Activated CD8-positive, alpha-beta T cell treated with anti-CD3 and anti-CD28 coated beads for 36 hours (primary cell): Measurements from ENCODE around the gene SDCBP2. TPM values are rescaled to one million over a fixed set of nuclear protein-coding genes. Genes with fewer than 3 reads are reported as not detected.

Source experiments
- ATAC-seq: fragments of 200-7000 bp; cut with Tn5 transposase; one replicate; pipeline ENCODE4 v1.10.0; 2021; ENCODE audit warnings: mild to moderate bottlenecking, moderate library complexity
- CTCF ChIA-PET: fragments of 350-600 bp; sonication (Branson Sonifier 250); formaldehyde crosslinking; loops from one replicate; lab custom pipeline; 2021; ENCODE audit warnings: antibody characterized with exemption; lab: Charles Lee
- POLR2A ChIA-PET: fragments of 350-600 bp; sonication (Branson Sonifier 250); formaldehyde crosslinking; loops from one replicate; lab custom pipeline; 2021; ENCODE audit warnings: antibody characterized with exemption; lab: Charles Lee
- DNase-seq: peaks from one replicate; pipeline ENCODE4 v3.0.0-alpha.2; 2020
- H3K27ac Mint-ChIP-seq: one replicate; pipeline ENCODE4 v1.8.0; 2021; ENCODE audit warnings: mild to moderate bottlenecking, mixed read lengths
- H3K27me3 Mint-ChIP-seq: one replicate; pipeline ENCODE4 v1.8.0; 2021; ENCODE audit warnings: mixed read lengths
- H3K36me3 Mint-ChIP-seq: one replicate; pipeline ENCODE4 v1.8.0; 2021; ENCODE audit warnings: low read depth, mixed read lengths
- H3K4me1 Mint-ChIP-seq: one replicate; pipeline ENCODE4 v1.8.0; 2021; ENCODE audit warnings: low read depth, mixed read lengths
- H3K4me3 Mint-ChIP-seq: one replicate; pipeline ENCODE4 v1.8.0; 2021; ENCODE audit warnings: mild to moderate bottlenecking, moderate library complexity, mixed read lengths
- H3K9me3 Mint-ChIP-seq: one replicate; pipeline ENCODE4 v1.8.0; 2021; ENCODE audit warnings: mixed read lengths
- CTCF ChIP-seq: fragments of 200-600 bp; IDR thresholded peaks from one replicate; pipeline ENCODE4 v1.8.0; 2022; ENCODE audit warnings: antibody characterized with exemption, mild to moderate bottlenecking
- intact Hi-C: fragments of 100-400 bp; cut with micrococcal nuclease; formaldehyde crosslinking; loops from one replicate; pipeline ENCODE4 v1.10.0; 2022
- total RNA-seq, 2 experiments: library from RNA; stranded (reverse); gene quantifications; one replicate each; pipeline ENCODE4 v1.2.3, GENCODE V29; 2021

The SDCBP2 gene
- total RNA-seq, 2 experiments from 2014 or later: 3.0 to 3.7 TPM

- POLR2A ChIA-PET: no interaction called here
- no peak for ATAC-seq
- no peaks in the 10 kb centered on the region for H3K9me3 Mint-ChIP-seq
- H3K27ac Mint-ChIP-seq: no peak overlapping the region
- no peak overlapping the region for H3K4me3 Mint-ChIP-seq
- no peak for TF ChIP-seq CTCF
- CTCF ChIA-PET: interaction anchor here (0.7 kb wide), 1 partner anchor 48 kb away, joined by 3 read pairs; no protein-coding TSS in a partner anchor
- H3K4me1 Mint-ChIP-seq: no peaks in the 10 kb centered on the region
- H3K27me3 Mint-ChIP-seq: no peaks in the 10 kb centered on the region
- intact Hi-C loops: no loop called here
- no peak for DNase-seq
- H3K36me3 Mint-ChIP-seq: no peaks in the 10 kb centered on the region
These were observed 22.4 kb downstream of the SDCBP2 start for GRCh38 chr20:1306316-1307135.

GRCh38 chr20:1305712-1306111 lies 23.2 kb downstream of the SDCBP2 start:
- Mint-ChIP-seq H3K27me3 (no peaks in the 10 kb centered on the region), H3K9me3 (no peaks in the 10 kb centered on the region), H3K36me3 (peaks cover 2% of the 10 kb centered on the region), H3K27ac (no peak overlapping the region), H3K4me1 (peaks cover 7% of the 10 kb centered on the region), H3K4me3 (no peak overlapping the region)
- POLR2A ChIA-PET: no interaction called here
- intact Hi-C loops: no loop called here
- CTCF ChIA-PET: interaction anchor here (2.4 kb wide), 1 partner anchor 198 kb away, joined by 10 read pairs; no protein-coding TSS in a partner anchor
- DNase-seq (no peak), ATAC-seq (no peak)
- no peak for TF ChIP-seq CTCF

DNA sequence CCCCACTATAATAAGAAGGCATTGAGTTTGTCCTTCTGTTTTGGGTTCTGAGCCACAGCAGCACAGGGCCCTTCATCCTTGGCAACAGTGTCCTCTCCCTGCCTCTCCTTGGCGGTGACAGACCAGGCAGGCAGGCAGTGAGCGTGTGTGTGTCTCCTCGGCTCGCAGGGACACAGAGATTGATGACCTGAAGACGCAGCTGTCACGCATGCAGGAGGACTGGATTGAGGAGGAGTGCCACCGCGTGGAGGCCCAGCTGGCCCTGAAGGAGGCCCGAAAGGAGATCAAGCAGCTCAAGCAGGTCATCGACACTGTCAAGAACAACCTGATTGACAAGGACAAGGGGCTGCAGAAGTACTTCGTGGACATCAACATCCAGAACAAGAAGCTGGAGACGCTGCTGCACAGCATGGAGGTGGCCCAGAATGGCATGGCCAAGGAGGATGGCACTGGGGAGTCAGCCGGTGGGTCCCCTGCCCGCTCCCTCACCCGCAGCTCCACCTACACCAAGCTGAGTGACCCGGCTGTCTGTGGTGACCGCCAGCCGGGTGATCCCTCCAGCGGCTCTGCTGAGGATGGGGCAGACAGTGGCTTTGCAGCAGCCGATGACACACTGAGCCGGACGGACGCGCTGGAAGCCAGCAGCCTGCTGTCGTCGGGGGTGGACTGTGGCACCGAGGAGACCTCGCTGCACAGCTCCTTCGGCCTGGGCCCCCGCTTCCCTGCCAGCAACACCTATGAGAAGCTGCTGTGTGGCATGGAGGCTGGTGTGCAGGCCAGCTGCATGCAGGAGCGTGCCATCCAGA lies 24.0 kb downstream of the SDCBP2 start:
- peak overlapping the region; percentile 25 for H3K27ac Mint-ChIP-seq

GRCh38 chr20:1302685-1303541 lies 26.0 kb downstream of the SDCBP2 start:
- no peak for TF ChIP-seq CTCF
- H3K27ac Mint-ChIP-seq: no peak overlapping the region
- ATAC-seq (peak; percentile 36), DNase-seq (peak; percentile 47)
- intact Hi-C loops: no loop called here
- POLR2A ChIA-PET: interaction anchor here (1.3 kb wide), 1 partner anchor 10 kb away, joined by 3 read pairs; no protein-coding TSS in a partner anchor
- H3K36me3 Mint-ChIP-seq: peaks cover 6% of the 10 kb centered on the region
- CTCF ChIA-PET: no interaction called here
- H3K4me1 Mint-ChIP-seq: peaks cover 25% of the 10 kb centered on the region
- no peak overlapping the region for H3K4me3 Mint-ChIP-seq
- no peaks in the 10 kb centered on the region for H3K9me3 Mint-ChIP-seq
- no peaks in the 10 kb centered on the region for H3K27me3 Mint-ChIP-seq

More for the DNA sequence above, 24.0 kb downstream of the SDCBP2 start:
- Mint-ChIP-seq H3K4me1 (peaks cover 15% of the 10 kb centered on the region), H3K4me3 (no peak overlapping the region), H3K36me3 (peaks cover 2% of the 10 kb centered on the region), H3K27me3 (no peaks in the 10 kb centered on the region), H3K9me3 (no peaks in the 10 kb centered on the region)
- ChIA-PET CTCF (interaction anchor here (1.0 to 2.4 kb wide), 3 partner anchors 8 to 199 kb away, joined by 3 to 10 read pairs (median 5); no protein-coding TSS in a partner anchor), POLR2A (interaction anchor here (1.2 kb wide), 1 partner anchor 17 kb away, joined by 3 read pairs; no protein-coding TSS in a partner anchor)
- ATAC-seq: no peak
- DNase-seq: no peak
- no peak for TF ChIP-seq CTCF
- intact Hi-C loops: no loop called here
